ENCODE measurements around the gene RFESD.

- TF ChIP-seq POLR2AphosphoS5 (IDR thresholded peaks at IDR 0.05; ENCODE audit: low read length), result no peak
- no peak for TF ChIP-seq CTCF (IDR thresholded peaks at IDR 0.05 in 2 of 3, conservative IDR thresholded peaks at IDR 0.05 in 1 of 3; ENCODE audit: control insufficient read depth in 2 of 3, extremely low read depth in 1 of 3, insufficient read depth in 1 of 3, low read depth in 3 of 3, low read length in 3 of 3)
- TF ChIP-seq CHD4 (IDR thresholded peaks at IDR 0.05), result no peak
- no peak for TF ChIP-seq REST (IDR thresholded peaks at IDR 0.05; ENCODE audit: low read depth, low read length)
- TF ChIP-seq POLR2A (IDR thresholded peaks at IDR 0.05; ENCODE audit: low read depth, low read length), result no peak
- no peak for TF ChIP-seq HDAC6 (IDR thresholded peaks at IDR 0.05; ENCODE audit: unreplicated experiment)
- no peak for TF ChIP-seq ZBTB11 (CRISPR knock-in tag; IDR thresholded peaks at IDR 0.05)
- TF ChIP-seq RAD21 (IDR thresholded peaks at IDR 0.05; ENCODE audit: insufficient read depth, low read depth, low read length), result no peak
- TF ChIP-seq PKNOX1 (IDR thresholded peaks at IDR 0.05), result no peak
- no peak for TF ChIP-seq CEBPZ (IDR thresholded peaks at IDR 0.05; ENCODE audit: low read depth, low read length)
Measured at GRCh38 chr5:95643152-95643551, 3.4 kb upstream of the RFESD start.

All from GM12878 (cell line).